Activated T-cell treated with anti-CD3 and anti-CD28 coated beads for 1 hour (primary cell): ENCODE measurements around the gene IFIT1B.
A peak's percentile ranks its signal among the peaks of the same experiment; 100 is the strongest.

Experiments used
- DNase-seq: peaks from one replicate; pipeline ENCODE4 v3.0.0-alpha.2; 2020; ENCODE audit warnings: low read depth

The IFIT1B gene

GRCh38 chr10:89413398-89413912, 35.6 kb downstream of the IFIT1B start:
- no peak for DNase-seq

GRCh38 chr10:89414146-89414878, 36.5 kb downstream of the IFIT1B start, which contains the start of gene IFIT5:
IFIT5 (plus strand) TSS chr10:89414568; CDS start chr10:89414799, 231 bp downstream.
- peak; percentile 45 for DNase-seq

- peak; percentile 27 for DNase-seq
Measured at GRCh38 chr10:89414879-89415821, 37.3 kb downstream of the IFIT1B start.

GRCh38 chr10:89416465-89416864, 38.6 kb downstream of the IFIT1B start:
- DNase-seq: no peak

GRCh38 chr10:89419548-89419947, 41.7 kb downstream of the IFIT1B start:
- no peak for DNase-seq

- DNase-seq: no peak
Measured at GRCh38 chr10:89421018-89421476, 43.2 kb downstream of the IFIT1B start.

- DNase-seq: no peak
Measured at GRCh38 chr10:89425000-89425399, 47.1 kb downstream of the IFIT1B start.

GRCh38 chr10:89426230-89426868, 48.5 kb downstream of the IFIT1B start:
- DNase-seq: no peak

GRCh38 chr10:89427629-89428028, 49.8 kb downstream of the IFIT1B start:
- DNase-seq: no peak

- DNase-seq: no peak
Measured at GRCh38 chr10:89428877-89429276, 51.0 kb downstream of the IFIT1B start.

- no peak for DNase-seq
Measured at GRCh38 chr10:89431977-89432376, 54.1 kb downstream of the IFIT1B start.
